ENCODE results near the gene MRPS18C.
A peak's percentile ranks its signal among the peaks of the same experiment; 100 is the strongest.
"Not testable (repeated sequence)": the region's sequence is repeated elsewhere in the genome, so short reads cannot be mapped to it uniquely, and the experiment has no call there.

MRPS18C gene

GRCh38 chr4:83498187-83498586, 42.3 kb downstream of the MRPS18C start:
- no peak for DNase-seq (ENCODE audit: low read depth)

- not testable (repeated sequence) for DNase-seq (ENCODE audit: low read depth)
Measured at GRCh38 chr4:83501671-83502070, 45.8 kb downstream of the MRPS18C start.

- DNase-seq (ENCODE audit: low read depth), result peak; percentile 13
Measured at GRCh38 chr4:83503974-83504373, 48.1 kb downstream of the MRPS18C start.

GRCh38 chr4:83504503-83504902, 48.6 kb downstream of the MRPS18C start:
- DNase-seq (ENCODE audit: low read depth), result no peak

GRCh38 chr4:83504996-83505395, 49.1 kb downstream of the MRPS18C start:
- no peak for DNase-seq (ENCODE audit: low read depth)

- DNase-seq (ENCODE audit: low read depth), result peak; percentile 21
Measured at GRCh38 chr4:83509156-83509585, 53.3 kb downstream of the MRPS18C start.

- DNase-seq (ENCODE audit: low read depth), result no peak
Measured at GRCh38 chr4:83510442-83510841, 54.6 kb downstream of the MRPS18C start.

All from stimulated activated CD4-positive, alpha-beta T cell treated with anti-CD3 and anti-CD28 coated beads, Interleukin-2, amount 100 ng/mL, for 4 hours (primary cell).